CD4-positive, alpha-beta T cell treated with Interleukin-2 at 100 ng/mL for 4 hours (primary cell): ENCODE data around the gene MYOM1.
"Not testable (repeated sequence)": the region's sequence is repeated elsewhere in the genome, so short reads cannot be mapped to it uniquely, and the experiment has no call there.

Experiments
- DNase-seq: peaks from one replicate; pipeline ENCODE4 v3.0.0-alpha.2; 2020; ENCODE audit warnings: low spot score

Gene MYOM1

GRCh38 chr18:3248658-3249359 lies 29.0 kb upstream of the MYOM1 start:
- peak; percentile 80 for DNase-seq

GRCh38 chr18:3248062-3248657 lies 28.4 kb upstream of the MYOM1 start:
- no peak for DNase-seq

- DNase-seq: peak; percentile 94
These were observed 27.7 kb upstream of the MYOM1 start, which contains the start of gene MYL12A for GRCh38 chr18:3247240-3248061. Gene MYL12A, plus strand, starts transcription at chr18:3247801. Its CDS starts 5,447 bp downstream, at chr18:3253248.

- DNase-seq: no peak
These were observed 27.0 kb upstream of the MYOM1 start for GRCh38 chr18:3246635-3247239.

- peak; percentile 82 for DNase-seq
These were observed 26.3 kb upstream of the MYOM1 start for GRCh38 chr18:3245853-3246634.

- no peak for DNase-seq
These were observed 25.4 kb upstream of the MYOM1 start for GRCh38 chr18:3245185-3245564.

- DNase-seq: no peak
These were observed 19.0 kb upstream of the MYOM1 start for GRCh38 chr18:3238742-3239141.

GRCh38 chr18:3236470-3236869 lies 16.7 kb upstream of the MYOM1 start:
- DNase-seq: no peak

- DNase-seq: no peak
These were observed 16.1 kb upstream of the MYOM1 start for GRCh38 chr18:3235846-3236245.

- no peak for DNase-seq
These were observed 14.7 kb upstream of the MYOM1 start for GRCh38 chr18:3234457-3234856.

GRCh38 chr18:3233433-3234168 lies 13.8 kb upstream of the MYOM1 start:
- no peak for DNase-seq

GRCh38 chr18:3233004-3233403 lies 13.2 kb upstream of the MYOM1 start:
- DNase-seq: no peak

GRCh38 chr18:3230401-3231334 lies 10.9 kb upstream of the MYOM1 start:
- no peak for DNase-seq

GRCh38 chr18:3226048-3226447 lies 6.3 kb upstream of the MYOM1 start:
- no peak for DNase-seq

- no peak for DNase-seq
These were observed 5.8 kb upstream of the MYOM1 start for GRCh38 chr18:3225588-3225987.

GRCh38 chr18:3224223-3224622 lies 4.5 kb upstream of the MYOM1 start:
- DNase-seq: no peak

- DNase-seq: no peak
These were observed 3.6 kb upstream of the MYOM1 start for GRCh38 chr18:3223356-3223755.

GRCh38 chr18:3221496-3221895 lies 1.7 kb upstream of the MYOM1 start:
- DNase-seq: no peak

- not testable (repeated sequence) for DNase-seq
These were observed 1.1 kb upstream of the MYOM1 start for GRCh38 chr18:3220868-3221267.

GRCh38 chr18:3219241-3219630 lies 532 bp downstream of the MYOM1 start:
- no peak for DNase-seq
